ENCODE results near the gene AMZ2.
"Not testable (repeated sequence)": the region's sequence is repeated elsewhere in the genome, so short reads cannot be mapped to it uniquely, and the experiment has no call there.

AMZ2 gene

DNA sequence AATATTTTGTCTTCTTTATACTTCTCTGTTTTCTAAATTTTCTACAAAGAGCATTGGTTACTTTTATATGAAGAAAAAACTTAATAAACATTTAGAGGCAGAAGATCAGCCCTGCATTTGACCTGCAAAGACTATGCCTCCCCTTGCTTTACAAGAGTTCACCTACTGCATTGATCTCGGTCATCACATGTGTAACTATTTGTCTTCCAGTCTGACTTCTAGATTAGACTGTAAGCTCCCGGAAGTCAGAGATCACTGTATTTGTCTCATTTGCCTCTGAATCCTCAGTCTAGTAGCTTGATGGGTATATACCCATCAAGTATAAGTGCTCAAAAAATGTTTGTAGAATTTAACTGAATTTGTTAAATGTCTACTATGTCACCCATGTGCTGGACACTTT is 27.7 kb upstream of the AMZ2 start:
- DNase-seq (ENCODE audit: low read depth), result not testable (repeated sequence)

DNA sequence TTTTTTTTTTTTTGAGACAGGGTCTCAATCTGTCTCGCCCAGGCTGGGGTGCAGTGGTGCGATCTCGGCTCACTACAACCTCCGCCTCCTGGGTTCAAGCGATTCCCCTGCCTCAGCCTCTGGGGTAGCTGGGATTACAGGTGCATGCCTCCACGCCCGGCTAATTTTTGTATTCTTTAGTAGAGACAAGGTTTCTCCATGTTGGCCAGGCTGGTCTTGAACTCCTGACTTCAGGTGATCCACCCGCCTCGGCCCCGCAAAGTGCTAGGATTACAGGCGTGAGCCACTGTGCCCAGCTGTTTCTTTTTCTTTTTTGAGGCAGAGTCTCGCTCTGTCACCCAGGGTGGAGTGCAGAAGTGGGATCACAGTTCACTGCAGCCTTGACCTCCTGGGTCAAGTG is 27.1 kb upstream of the AMZ2 start:
- not testable (repeated sequence) for DNase-seq (ENCODE audit: low read depth)

DNA sequence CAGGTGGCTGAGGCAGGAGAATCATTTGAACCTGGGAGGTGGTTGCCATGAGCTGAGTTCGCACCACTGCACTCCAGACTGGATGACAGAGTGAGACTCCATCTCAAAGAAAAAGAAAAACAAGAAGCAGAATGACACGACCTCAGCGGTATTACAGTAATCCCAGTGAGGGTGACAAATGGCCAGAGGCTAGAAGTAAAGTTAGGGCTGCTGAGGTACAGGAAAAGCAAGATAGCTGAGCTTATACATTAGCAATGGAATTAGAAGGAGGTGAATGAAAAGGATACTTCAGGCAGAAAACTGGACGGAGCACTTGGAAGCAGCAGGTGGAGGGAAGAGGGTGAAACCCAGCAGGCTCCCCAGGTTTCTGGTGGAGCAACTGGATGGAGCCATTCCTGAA is 26.1 kb upstream of the AMZ2 start:
- DNase-seq (ENCODE audit: low read depth), result no peak

DNA sequence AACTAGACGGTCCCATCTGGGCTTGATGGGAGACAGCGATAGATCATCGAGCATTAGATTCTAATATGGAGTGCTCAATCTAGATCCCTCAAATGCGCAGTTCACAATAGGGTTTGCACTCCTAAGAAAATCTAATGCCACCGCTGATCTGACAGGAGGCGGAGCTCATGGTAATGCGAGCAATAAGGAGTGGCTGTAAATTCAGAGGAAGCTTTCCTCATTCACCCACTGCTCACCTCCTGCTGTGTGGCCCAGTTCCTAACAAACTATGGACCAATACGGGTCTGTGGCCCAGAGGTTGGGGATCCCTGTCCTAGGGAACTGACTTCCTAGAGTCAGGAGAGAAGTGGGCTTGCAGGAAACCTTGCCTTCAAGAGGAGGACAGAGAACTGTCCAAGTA is 25.2 kb upstream of the AMZ2 start:
- DNase-seq (ENCODE audit: low read depth), result no peak

DNA sequence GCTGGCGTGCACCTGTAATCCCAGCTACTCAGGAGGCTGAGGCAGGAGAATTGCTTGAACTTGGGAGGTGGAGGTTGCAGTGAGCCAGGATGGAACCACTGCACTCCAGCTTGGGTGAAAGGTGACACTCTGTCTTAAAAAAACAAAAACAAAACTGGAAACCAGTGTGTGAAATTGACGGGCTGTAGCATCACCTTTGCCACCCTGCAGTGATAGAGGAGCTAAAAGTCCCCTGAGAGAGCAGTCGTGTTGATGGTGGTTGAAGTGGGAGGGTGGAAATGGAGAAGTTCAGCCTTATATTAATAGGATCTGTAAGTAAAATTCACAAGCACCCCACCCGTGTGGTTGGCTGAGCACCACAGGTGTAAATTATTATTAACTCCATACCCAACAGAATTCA is 22.8 kb upstream of the AMZ2 start:
- not testable (repeated sequence) for DNase-seq (ENCODE audit: low read depth)

DNA sequence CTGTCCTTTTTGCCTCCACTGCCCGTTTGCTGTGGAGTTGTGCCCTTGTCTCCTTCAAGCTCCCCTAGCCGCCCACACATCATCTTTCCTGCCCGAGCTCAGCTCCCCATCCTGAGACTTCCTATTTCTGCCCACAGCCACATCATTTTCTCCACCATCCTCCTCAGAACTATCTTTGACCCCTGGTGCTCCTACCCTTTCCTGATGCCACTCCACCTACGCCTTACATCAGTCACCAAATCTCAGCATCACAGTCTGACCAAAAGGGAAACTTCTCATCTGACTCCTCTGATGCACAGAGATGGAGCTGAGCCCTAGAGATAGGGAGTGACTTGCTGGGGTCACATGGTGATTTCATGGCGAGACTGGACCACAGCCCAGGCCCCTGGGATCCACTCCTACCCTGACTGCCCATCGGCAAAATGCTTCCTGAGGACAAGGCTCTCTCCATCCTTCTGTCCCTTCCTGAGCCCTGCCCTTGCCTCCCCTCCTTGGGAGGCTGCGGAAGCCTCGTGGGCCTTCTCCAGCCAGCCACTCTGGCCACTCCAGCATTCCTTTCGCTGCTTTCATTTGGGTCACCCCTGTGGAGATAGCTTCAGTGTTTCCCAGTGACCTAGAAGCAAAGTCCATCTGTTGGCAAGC is 19.7 kb upstream of the AMZ2 start:
- not testable (repeated sequence) for DNase-seq (ENCODE audit: low read depth)

DNA sequence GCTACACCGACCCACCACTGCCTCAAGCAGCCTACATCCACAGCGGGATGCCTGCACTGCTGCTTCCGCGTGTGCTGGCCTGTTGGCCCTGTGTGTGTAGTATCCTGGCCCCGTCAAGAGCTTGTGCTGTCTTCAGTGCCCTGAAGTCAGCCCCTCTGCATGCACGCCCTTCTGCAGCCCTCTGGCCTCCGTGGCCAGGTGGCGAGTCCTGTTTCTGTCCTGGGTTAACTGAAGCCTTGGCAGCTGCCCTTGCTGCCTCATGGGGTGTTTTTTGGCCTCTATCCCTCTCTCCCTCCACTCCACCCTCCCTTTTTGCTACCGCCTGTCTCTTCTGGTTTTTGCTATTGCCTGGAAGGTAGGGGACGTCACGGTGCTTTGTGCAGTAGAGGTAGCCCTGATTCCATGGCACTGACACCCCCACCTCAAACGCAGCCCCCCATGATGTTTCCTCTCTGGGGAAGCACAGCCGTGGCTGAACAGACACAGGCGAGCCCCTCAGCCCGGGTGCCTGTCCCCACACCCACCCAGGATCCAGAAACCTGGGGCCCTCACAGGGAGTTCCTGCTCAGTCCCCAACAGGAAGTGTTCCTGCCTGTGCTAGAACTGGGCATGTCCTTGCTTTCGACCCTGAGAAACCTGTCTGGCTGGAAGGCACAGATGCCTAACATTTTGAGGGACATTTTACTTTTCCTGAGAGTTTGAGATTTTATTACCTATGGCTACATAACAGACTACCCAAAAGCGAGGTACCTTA is 18.8 kb upstream of the AMZ2 start:
- no peak for DNase-seq (ENCODE audit: low read depth)

DNA sequence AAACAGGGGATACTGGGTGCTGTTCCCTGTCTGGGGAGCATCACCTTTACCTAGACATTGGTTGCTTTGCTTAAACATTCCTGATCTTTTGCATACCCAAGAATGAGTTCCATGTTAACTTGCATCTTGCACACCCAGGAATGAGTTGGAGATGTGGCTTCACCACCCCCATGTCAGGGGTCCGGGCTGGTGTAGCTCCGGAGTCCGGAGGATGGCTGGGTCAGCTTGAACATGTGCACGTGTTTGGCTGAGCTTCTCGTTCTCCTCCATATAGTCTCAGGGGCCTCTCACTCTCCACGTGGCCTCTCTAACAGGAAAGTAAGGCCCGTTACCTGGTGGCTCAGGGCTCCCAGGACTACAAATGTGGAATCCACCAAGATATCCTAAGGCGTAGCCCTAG is 18.2 kb upstream of the AMZ2 start:
- DNase-seq (ENCODE audit: low read depth), result no peak

DNA sequence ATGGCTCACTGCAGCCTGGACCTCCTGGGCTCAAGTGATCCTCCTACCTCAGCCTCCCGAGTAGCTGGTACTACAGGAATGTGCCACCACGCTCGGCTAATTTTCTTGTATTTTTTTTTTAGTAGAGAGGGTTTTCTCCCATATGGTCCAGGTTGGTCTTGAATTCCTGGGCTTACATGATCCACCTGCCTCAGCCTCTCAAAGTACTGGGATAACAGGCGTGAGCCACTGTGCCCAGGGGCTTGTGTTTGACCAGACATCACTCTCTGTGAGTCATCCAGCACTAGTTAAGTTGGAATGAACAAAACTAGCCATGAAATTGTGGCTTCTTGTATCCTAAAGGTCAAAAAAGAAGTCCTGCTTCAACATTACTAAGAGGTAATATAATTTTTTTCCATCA is 16.7 kb upstream of the AMZ2 start:
- DNase-seq (ENCODE audit: low read depth), result not testable (repeated sequence)

DNA sequence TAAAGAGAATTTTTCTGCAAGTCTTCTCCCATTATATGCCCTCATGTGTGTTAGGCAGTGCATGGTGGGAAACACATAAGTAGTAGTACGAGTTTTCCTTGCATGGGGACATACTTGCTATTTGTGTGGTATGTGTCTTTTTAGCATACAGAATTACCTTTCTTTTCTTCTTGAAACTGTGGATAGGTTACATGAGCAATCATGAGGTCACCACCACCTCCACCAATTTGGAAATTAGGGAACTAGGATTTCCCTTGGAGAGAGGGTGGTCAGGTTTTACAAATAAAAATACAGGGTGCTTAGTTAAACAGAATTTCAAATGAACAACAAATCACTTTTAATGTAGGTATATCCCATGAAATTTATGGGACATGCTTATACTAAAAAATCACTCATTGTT is 16.3 kb upstream of the AMZ2 start:
- no peak for DNase-seq (ENCODE audit: low read depth)

DNA sequence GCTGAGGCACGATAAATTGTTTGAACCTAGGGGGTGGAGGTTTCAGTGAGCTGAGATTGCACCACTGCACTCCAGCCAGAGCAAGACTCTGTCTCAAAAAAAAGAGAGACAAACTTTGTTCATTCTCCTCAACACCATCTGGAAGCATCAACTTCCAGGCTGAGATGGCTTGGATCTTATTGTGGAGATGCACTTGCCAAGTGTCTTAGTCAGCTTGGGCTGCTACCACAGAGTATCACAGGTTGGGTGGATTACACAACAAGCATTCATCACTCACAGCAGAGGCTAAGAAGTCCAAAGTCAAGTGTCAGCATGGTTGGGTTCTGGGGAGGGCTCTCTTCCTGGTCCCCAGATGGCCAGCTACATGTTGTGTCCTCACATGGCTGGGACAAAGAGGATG is 15.1 kb upstream of the AMZ2 start:
- not testable (repeated sequence) for DNase-seq (ENCODE audit: low read depth)

DNA sequence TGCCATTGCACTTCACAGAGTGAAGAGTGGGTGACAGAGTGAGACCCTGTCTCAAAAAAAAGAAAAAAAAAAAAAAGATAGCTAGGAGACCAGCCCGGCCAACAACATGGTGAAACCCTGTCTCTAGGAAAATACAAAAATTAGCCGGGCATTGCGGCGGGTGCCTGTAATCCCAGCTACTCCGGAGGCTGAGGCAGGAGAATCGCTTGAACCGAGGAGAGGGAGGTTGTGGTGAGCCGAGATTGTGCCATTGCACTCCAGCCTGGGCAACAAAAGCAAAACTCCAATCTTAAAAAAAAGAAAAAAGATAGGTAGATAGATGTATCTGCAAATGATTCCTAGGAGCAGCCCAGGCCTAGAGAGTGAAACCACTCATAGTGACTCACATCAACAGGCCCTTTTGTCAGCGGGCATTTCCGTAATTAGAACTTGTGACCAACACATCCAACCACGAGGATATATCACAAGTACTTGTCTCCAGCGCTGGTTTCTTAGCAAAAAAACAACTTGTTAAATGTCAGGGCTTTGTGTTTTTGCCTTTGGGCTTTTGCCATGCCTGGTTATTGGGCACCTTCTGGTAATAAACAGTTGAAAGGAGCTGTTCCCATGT is 13.0 kb upstream of the AMZ2 start:
- DNase-seq (ENCODE audit: low read depth), result not testable (repeated sequence)

DNA sequence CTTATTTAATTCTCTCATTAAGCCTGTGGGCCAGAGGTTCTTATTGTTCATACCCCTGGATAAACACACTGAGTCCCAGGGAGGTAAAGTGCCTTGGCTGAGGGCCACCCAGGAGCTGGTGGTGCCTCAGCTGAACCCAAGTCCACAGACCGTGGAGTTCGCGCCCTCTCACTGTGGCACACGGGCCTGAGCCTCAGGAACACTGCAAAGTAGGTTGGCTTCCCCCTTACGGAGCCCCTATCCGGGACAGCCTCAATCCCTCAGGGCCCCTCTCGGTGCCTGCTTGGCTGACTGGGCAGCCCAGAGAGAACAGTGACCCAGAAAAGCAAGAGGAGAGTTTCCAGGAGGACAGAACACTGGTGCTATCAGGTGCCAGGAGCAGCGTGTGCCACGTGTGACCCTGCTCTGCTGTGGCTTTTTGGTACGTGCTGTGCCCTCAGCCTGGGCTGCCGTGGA is 12.5 kb upstream of the AMZ2 start:
- DNase-seq (ENCODE audit: low read depth), result not testable (repeated sequence)

DNA sequence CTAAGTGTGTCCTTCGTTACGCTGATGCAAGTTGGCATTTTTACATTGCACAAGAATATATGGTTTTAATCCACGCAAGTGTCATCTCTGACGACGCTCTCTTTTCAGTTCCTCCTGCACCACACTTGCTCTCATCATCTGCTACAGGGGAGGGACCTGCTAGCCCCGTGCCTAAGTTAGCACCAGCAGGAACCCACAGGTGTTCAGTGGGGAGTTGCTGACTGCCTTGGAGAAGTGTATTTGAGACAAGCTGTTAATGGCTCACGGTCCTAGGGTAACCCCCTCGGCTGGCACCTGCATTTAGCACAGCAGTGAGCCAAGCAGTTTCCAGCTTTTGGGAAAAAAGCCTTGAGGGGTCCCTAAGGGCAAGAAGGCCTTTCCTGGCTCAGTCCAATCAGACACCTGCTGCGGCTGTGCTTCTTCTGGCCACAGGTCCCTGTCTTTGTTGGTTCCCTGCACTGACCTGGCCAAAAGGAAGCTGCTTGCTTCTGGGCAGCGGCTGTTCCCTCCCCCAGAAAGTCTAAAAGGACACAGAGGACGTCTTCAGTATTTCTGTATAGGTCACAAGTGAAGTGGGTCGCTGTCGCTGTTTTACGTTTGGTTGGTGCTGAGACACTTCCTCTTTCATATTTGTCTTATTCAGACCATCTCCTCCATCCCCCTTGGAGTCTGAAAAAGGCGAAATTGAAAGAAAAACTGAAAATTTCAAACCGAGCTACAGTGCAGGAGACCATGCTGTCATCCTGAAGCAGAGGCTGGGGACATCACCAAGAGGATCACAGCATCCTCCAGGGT is 10.3 kb upstream of the AMZ2 start:
- DNase-seq (ENCODE audit: low read depth), result not testable (repeated sequence)

DNA sequence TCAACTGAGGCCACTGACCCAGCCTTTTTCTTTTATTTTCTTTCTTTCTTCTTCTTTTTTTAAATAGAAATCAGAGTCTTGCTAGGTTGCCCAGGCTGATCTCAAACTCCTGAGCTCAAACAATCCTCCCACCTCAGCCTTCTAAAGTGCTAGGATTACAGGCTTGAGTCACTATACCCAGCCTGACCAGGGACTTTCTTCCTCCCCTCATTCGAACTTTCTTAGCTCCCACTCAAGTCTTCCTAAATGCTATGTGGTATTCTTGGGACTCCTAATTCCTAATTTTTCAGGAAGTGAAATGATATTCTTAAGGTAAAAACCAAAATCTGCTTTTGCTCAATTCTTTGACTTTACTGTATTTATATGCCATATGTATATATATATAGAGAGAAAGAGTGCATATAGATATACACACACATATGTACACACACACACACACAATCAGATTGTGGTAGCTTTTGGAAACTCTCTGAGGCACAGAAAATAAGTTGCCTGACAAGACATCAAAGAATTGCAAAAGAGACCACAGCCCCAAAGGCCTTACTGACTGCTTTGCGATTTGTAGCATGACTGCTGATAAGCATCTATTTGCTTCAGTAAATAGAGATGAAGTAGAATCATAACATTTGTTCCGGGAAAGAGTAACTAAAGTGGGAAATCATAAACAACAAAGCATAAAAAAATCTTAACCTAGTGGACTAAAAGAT is 9.5 kb upstream of the AMZ2 start:
- no peak for DNase-seq (ENCODE audit: low read depth)

DNA sequence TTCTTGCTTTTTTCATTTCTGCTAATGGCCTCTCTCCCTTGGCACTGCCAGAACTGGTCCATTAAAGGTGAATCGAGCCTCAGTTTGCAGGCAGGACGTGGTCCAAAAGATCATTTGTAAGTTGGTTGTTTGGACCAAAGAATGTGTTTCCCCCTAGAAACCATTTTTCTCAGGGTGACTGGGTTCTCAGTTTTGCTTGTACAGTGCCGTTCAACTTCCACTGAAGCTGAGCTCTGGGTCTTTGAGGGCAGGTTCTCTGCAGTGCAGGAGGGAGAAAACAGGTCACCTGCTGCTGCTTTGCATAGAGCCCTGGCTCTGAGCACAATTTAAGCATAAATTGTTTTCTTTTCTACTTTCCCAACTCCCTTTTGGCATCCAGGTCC is 9.0 kb upstream of the AMZ2 start:
- DNase-seq (ENCODE audit: low read depth), result no peak

DNA sequence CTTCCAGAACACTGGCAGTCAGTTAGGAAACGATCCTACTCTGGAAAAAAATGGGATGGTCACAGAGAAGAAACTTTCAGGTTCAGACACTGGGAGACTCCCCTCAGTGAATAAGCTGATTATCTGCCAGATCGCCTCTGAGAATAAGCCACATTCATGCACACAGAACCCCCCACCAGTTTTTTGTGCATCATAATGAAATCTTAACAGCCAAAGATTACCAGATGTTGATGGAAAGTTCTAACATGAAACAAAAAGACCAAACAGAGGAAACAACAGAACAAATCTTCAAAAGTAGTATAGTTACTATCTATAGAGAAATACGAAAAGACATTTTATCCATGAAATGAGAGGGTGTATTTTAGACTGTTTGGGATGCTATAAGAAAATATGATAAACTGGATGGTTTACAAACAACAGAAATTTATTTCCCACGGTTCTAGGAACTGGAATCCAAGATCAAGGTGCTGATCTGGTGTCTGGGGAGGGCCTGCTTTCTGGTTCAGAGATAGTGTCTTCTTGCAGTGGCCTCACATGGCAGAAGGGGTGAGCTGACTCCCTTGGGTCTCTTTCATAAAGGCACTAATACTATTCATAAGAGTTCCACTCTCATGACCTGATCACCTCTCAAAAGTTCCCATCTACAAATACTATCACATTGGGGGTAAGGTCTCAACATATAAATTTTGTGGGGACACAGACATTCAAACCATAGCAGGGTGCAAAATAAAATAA is 8.0 kb upstream of the AMZ2 start:
- no peak for DNase-seq (ENCODE audit: low read depth)

DNA sequence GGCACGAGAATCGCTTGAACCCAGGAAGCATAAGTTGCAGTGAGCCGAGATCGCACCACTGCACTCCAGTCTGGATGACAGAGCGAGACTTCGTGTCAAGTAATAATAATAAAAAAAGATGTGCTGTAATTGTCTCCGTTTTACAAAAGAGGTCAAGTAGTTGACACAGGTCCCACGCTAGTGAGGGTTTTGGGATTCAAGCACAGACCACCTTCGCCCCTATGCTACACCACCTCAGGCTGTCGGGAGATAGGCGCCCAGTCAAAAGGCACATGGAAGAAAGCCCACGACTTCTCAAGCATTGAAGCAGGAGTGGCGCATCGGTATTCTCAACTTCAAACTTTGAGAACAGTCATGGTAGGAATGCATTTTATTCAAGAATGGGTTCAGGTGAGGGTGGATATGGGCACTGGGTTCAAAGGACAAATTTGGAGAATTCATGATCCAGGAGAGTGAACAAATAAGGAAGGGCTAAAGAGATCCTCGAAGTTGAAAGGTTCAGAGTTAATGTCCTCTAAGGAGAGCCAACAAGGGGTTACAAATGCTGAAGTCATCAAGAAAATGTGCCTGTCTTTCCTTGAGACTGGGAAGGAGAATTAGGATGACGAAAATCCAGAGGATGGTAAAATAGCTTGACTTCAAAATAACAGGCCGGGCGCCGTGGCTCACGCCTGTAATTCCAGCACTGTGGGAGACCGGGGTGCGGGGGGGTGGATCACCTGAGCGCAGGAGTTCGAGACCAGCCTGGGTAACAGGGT is 1.4 kb upstream of the AMZ2 start:
- DNase-seq (ENCODE audit: low read depth), result no peak

DNA sequence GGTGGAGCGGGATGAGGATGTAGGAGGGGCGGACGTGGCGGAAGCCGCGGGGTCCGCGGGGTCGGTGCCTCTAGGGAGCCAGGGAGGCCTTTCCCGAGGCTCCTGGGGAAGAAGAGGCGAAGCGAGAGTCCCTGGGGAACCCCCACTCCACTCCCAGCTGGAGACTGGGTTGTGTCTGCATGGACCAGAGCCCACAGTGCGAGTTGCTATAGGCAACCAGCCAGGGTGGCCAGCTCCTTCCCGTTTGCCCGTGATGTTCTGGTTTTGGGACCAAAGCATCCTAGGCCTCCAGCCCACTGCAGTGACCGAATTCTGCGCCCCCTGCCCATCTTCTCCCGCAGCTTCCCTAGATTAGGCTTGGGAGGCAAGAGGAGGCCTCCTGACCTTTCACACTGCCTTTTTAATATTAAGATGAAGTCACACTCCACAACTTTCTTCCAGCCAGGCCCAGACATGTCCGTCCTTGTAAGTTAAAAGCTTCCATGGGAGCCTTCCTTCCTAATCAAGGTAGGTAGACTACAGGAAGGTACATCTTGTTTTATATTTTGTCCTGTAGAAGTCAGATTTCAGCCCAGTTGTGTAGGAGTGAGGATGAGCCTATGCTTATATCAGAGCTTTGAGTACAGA is 469 bp downstream of the AMZ2 start:
- peak; percentile 18 for DNase-seq (ENCODE audit: low read depth)

DNA sequence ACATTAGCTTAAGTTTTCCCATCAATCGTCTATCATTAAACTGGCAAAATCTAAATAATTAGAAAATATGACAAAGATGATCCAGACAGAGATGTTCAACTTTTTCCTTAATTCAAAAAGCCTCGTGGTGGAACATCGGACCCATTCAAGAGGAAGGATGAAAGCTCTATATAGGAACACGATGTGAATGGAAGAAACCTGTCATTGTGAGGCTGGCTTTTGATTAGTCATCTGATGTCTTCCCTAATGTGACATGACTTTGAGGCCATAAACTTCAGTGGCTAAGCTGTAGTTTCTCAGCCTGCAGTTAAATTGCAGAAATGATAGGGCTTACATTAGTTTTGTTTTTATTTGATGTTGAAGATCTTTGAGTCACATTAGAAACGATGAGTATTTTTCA is 1.0 kb downstream of the AMZ2 start:
- no peak for DNase-seq (ENCODE audit: low read depth)
